ENCODE measurements around the gene DNMT3L. TPM values are rescaled to one million over a fixed set of nuclear protein-coding genes. Genes with fewer than 3 reads are reported as not detected.
A peak's percentile ranks its signal among the peaks of the same experiment; 100 is the strongest.
"Not testable (repeated sequence)": the region's sequence is repeated elsewhere in the genome, so short reads cannot be mapped to it uniquely, and the experiment has no call there.

DNMT3L gene
- total RNA-seq, 3 donors from 2014 or later: not detected

- Histone ChIP-seq H3K4me3 (no peak within 1 kb of the TSS), H3K4me1 (ENCODE audit: low read depth) (no peaks in the 10 kb centered on the region), H3K9me3 (no peaks in the 10 kb centered on the region), H3K36me3 (ENCODE audit: low read depth) (no peaks in the 10 kb centered on the region)
- intact Hi-C loops (cut with DNase I, micrococcal nuclease): no loop called here
- DNase-seq (peak in 2 of 3 donors; percentile 26 to 44), ATAC-seq (peak; percentile 47)
- no peak for TF ChIP-seq CTCF (IDR thresholded peaks at IDR 0.05)
Measured at GRCh38 chr21:44285138-44285992, 23.7 kb upstream of the DNMT3L start, which contains the start of gene AIRE. AIRE (plus strand) TSS chr21:44285876; CDS start chr21:44286007, 131 bp downstream.

GRCh38 chr21:44283948-44284347, 22.3 kb upstream of the DNMT3L start:
- intact Hi-C loops (cut with DNase I, micrococcal nuclease): no loop called here

GRCh38 chr21:44283211-44283785, 21.6 kb upstream of the DNMT3L start:
- DNase-seq; H3K36me3 ChIP-seq (ENCODE audit: low read depth); intact Hi-C loops (cut with DNase I, micrococcal nuclease); H3K4me1 ChIP-seq (ENCODE audit: low read depth); ATAC-seq; H3K4me3 ChIP-seq; H3K9me3 ChIP-seq: not testable (repeated sequence)

More at GRCh38 chr21:44283948-44284347, 22.3 kb upstream of the DNMT3L start:
- Histone ChIP-seq H3K4me3 (no peak overlapping the region), H3K36me3 (ENCODE audit: low read depth) (no peaks in the 10 kb centered on the region), H3K9me3 (no peaks in the 10 kb centered on the region), H3K4me1 (ENCODE audit: low read depth) (no peaks in the 10 kb centered on the region)
- no peak for ATAC-seq
- TF ChIP-seq CTCF (IDR thresholded peaks at IDR 0.05): no peak
- no peak for DNase-seq

GRCh38 chr21:44282370-44282769, 20.7 kb upstream of the DNMT3L start:
- no peaks in the 10 kb centered on the region for H3K4me1 ChIP-seq (ENCODE audit: low read depth)
- ATAC-seq: no peak
- peak in 1 of 3 donors; percentile 38 for DNase-seq
- intact Hi-C loops (cut with DNase I, micrococcal nuclease): no loop called here
- H3K4me3 ChIP-seq: no peak overlapping the region
- H3K9me3 ChIP-seq: no peaks in the 10 kb centered on the region
- TF ChIP-seq CTCF (IDR thresholded peaks at IDR 0.05): no peak
- H3K36me3 ChIP-seq (ENCODE audit: low read depth): no peaks in the 10 kb centered on the region

GRCh38 chr21:44281801-44282200, 20.1 kb upstream of the DNMT3L start:
- ATAC-seq (no peak), DNase-seq (peak in 1 of 3 donors; percentile 25)
- intact Hi-C loops (cut with DNase I, micrococcal nuclease): no loop called here
- Histone ChIP-seq H3K4me3 (no peak overlapping the region), H3K4me1 (ENCODE audit: low read depth) (no peaks in the 10 kb centered on the region), H3K36me3 (ENCODE audit: low read depth) (no peaks in the 10 kb centered on the region), H3K9me3 (no peaks in the 10 kb centered on the region)
- TF ChIP-seq CTCF (IDR thresholded peaks at IDR 0.05): no peak
